HUES48 (cell line): Measurements from ENCODE around the gene CENPA.
"Not testable (repeated sequence)": the region's sequence is repeated elsewhere in the genome, so short reads cannot be mapped to it uniquely, and the experiment has no call there.

Source experiments
- H3K27ac ChIP-seq: one replicate; pipeline ENCODE4 v1.7.0; 2013; ENCODE audit warnings: low read depth, low read length, inconsistent platforms
- H3K27me3 ChIP-seq: 2 replicates; pipeline ENCODE4 v1.6.1; 2013; ENCODE audit warnings: mild to moderate bottlenecking, low read length; ENCODE audit not compliant: control insufficient read depth, insufficient read depth
- H3K36me3 ChIP-seq: 2 replicates; pipeline ENCODE4 v1.6.1; 2013; ENCODE audit warnings: low read length; ENCODE audit not compliant: control insufficient read depth, insufficient read depth
- H3K4me1 ChIP-seq: 2 replicates; pipeline ENCODE4 v1.6.1; 2013; ENCODE audit warnings: mild to moderate bottlenecking, low read length; ENCODE audit not compliant: control insufficient read depth, insufficient read depth
- H3K4me3 ChIP-seq: 2 replicates; pipeline ENCODE4 v1.5.1; 2013; ENCODE audit warnings: mild to moderate bottlenecking, low read depth, low read length
- H3K9ac ChIP-seq: 2 replicates; pipeline ENCODE4 v1.6.1; 2013; ENCODE audit warnings: mild to moderate bottlenecking, low read depth, low read length, moderate library complexity
- H3K9me3 ChIP-seq: 2 replicates; pipeline ENCODE4 v1.6.1; 2013; ENCODE audit warnings: low read length; ENCODE audit not compliant: control insufficient read depth, insufficient read depth

CENPA gene

GRCh38 chr2:26760991-26761390, 24.9 kb upstream of the CENPA start:
- not testable (repeated sequence) for H3K9me3 ChIP-seq, H3K27me3 ChIP-seq, H3K27ac ChIP-seq, H3K36me3 ChIP-seq, H3K4me3 ChIP-seq, H3K9ac ChIP-seq
- peaks cover 23% of the 10 kb centered on the region for H3K4me1 ChIP-seq

- H3K27me3 ChIP-seq, result no peaks in the 10 kb centered on the region
- H3K36me3 ChIP-seq, result no peaks in the 10 kb centered on the region
- no peak overlapping the region for H3K4me3 ChIP-seq
- H3K4me1 ChIP-seq, result peaks cover 20% of the 10 kb centered on the region
- H3K9ac ChIP-seq, result no peak overlapping the region
- H3K27ac ChIP-seq, result no peak overlapping the region
- H3K9me3 ChIP-seq, result no peaks in the 10 kb centered on the region
These were observed 22.8 kb upstream of the CENPA start for GRCh38 chr2:26763019-26763418.

GRCh38 chr2:26764078-26764887, 21.6 kb upstream of the CENPA start, which contains the start of gene SLC35F6:
TSS of gene SLC35F6 (plus strand) at chr2:26764284. CDS start at chr2:26764350, 66 bp downstream.
- H3K36me3 ChIP-seq, result no peaks in the 10 kb centered on the region
- H3K27ac ChIP-seq, result no peak within 1 kb of the TSS
- H3K4me1 ChIP-seq, result peaks cover 10% of the 10 kb centered on the region; the same call in 1 of the 2 replicates
- peak within 1 kb of the TSS; percentile 75 for H3K9ac ChIP-seq
- H3K4me3 ChIP-seq, result peak within 1 kb of the TSS; percentile 89
- no peaks in the 10 kb centered on the region for H3K9me3 ChIP-seq
- no peaks in the 10 kb centered on the region for H3K27me3 ChIP-seq

GRCh38 chr2:26764906-26765305, 20.9 kb upstream of the CENPA start:
- H3K9me3 ChIP-seq, result no peaks in the 10 kb centered on the region
- H3K36me3 ChIP-seq, result no peaks in the 10 kb centered on the region
- H3K4me1 ChIP-seq, result peaks cover 10% of the 10 kb centered on the region; the same call in 1 of the 2 replicates
- H3K27me3 ChIP-seq, result no peaks in the 10 kb centered on the region
- H3K27ac ChIP-seq, result no peak overlapping the region
- H3K9ac ChIP-seq, result peak overlapping the region; percentile 75; the same call in 1 of the 2 replicates
- H3K4me3 ChIP-seq, result peak overlapping the region; percentile 89

GRCh38 chr2:26765475-26766200, 20.2 kb upstream of the CENPA start:
- Histone ChIP-seq H3K36me3 (no peaks in the 10 kb centered on the region), H3K27me3 (no peaks in the 10 kb centered on the region), H3K9me3 (no peaks in the 10 kb centered on the region), H3K4me3 (peak overlapping the region; percentile 89; the same call in 1 of the 2 replicates), H3K27ac (no peak overlapping the region), H3K4me1 (peaks cover 10% of the 10 kb centered on the region; the same call in 1 of the 2 replicates), H3K9ac (no peak overlapping the region)

GRCh38 chr2:26767129-26767528, 18.7 kb upstream of the CENPA start:
- Histone ChIP-seq H3K4me1 (peaks cover 10% of the 10 kb centered on the region; the same call in 1 of the 2 replicates), H3K4me3 (no peak overlapping the region), H3K36me3 (no peaks in the 10 kb centered on the region), H3K9me3 (no peaks in the 10 kb centered on the region), H3K27ac (no peak overlapping the region), H3K27me3 (no peaks in the 10 kb centered on the region), H3K9ac (no peak overlapping the region; the same call in 1 of the 2 replicates)

GRCh38 chr2:26767894-26768487, 17.9 kb upstream of the CENPA start:
- H3K27me3 ChIP-seq, result no peaks in the 10 kb centered on the region
- H3K36me3 ChIP-seq, result no peaks in the 10 kb centered on the region
- H3K27ac ChIP-seq, result no peak overlapping the region
- no peak overlapping the region for H3K4me3 ChIP-seq
- peaks cover 10% of the 10 kb centered on the region; the same call in 1 of the 2 replicates for H3K4me1 ChIP-seq
- H3K9ac ChIP-seq, result no peak overlapping the region
- no peaks in the 10 kb centered on the region for H3K9me3 ChIP-seq

- no peak overlapping the region for H3K4me3 ChIP-seq
- H3K36me3 ChIP-seq, result no peaks in the 10 kb centered on the region
- no peaks in the 10 kb centered on the region for H3K9me3 ChIP-seq
- H3K4me1 ChIP-seq, result peaks cover 10% of the 10 kb centered on the region; the same call in 1 of the 2 replicates
- no peak overlapping the region for H3K9ac ChIP-seq
- H3K27ac ChIP-seq, result no peak overlapping the region
- no peaks in the 10 kb centered on the region for H3K27me3 ChIP-seq
These were observed 17.1 kb upstream of the CENPA start for GRCh38 chr2:26768759-26769088.

- Histone ChIP-seq H3K36me3 (no peaks in the 10 kb centered on the region), H3K9ac (no peak overlapping the region), H3K4me1 (peaks cover 10% of the 10 kb centered on the region; the same call in 1 of the 2 replicates), H3K9me3 (no peaks in the 10 kb centered on the region), H3K27ac (no peak overlapping the region), H3K4me3 (no peak overlapping the region), H3K27me3 (no peaks in the 10 kb centered on the region)
These were observed 16.6 kb upstream of the CENPA start for GRCh38 chr2:26769089-26769761.

- no peak overlapping the region for H3K4me3 ChIP-seq
- H3K27ac ChIP-seq, result no peak overlapping the region
- H3K36me3 ChIP-seq, result peaks cover 9% of the 10 kb centered on the region
- no peaks in the 10 kb centered on the region for H3K27me3 ChIP-seq
- no peak overlapping the region for H3K9ac ChIP-seq
- H3K4me1 ChIP-seq, result peaks cover 3% of the 10 kb centered on the region; the same call in 1 of the 2 replicates
- H3K9me3 ChIP-seq, result no peaks in the 10 kb centered on the region
These were observed 14.8 kb upstream of the CENPA start for GRCh38 chr2:26770986-26771586.
